HCT116 (cell line): ENCODE data around the gene PITPNC1. TPM values are rescaled to one million over a fixed set of nuclear protein-coding genes. Genes with fewer than 3 reads are reported as not detected.

ENCODE experiments used
- ATAC-seq: fragments of 200-7000 bp; cut with Tn5 transposase; 2 replicates; pipeline ENCODE4 v1.9.1; 2020; ENCODE audit warnings: mild to moderate bottlenecking, moderate library complexity
- BruUV-seq: library from RNA; stranded (reverse); fragments of 400-500 nt; replicated peaks from 2 replicates; lab custom pipeline; 2021; lab: Mats Ljungman, UMichigan
- CTCF ChIA-PET: fragments of 300-600 bp; sonication (Branson Sonifier 250); formaldehyde crosslinking; loops from one replicate; lab custom pipeline; 2021; ENCODE audit warnings: antibody characterized with exemption; lab: Charles Lee
- POLR2A ChIA-PET: fragments of 300-600, 350-600 bp; sonication (Branson Sonifier 250); formaldehyde crosslinking; loops from one replicate; lab custom pipeline; 2021; ENCODE audit warnings: antibody characterized with exemption; lab: Charles Lee
- RAD21 ChIA-PET, 2 experiments: fragments of 300-600 bp; sonication (Branson Sonifier 250); formaldehyde crosslinking; loops; one replicate each; lab custom pipeline; 2023; ENCODE audit warnings: low total read pairs in 2 of 2; ENCODE audit not compliant: uncharacterized antibody in 2 of 2, unreplicated experiment in 2 of 2, low non-redundant PET in 1 of 2; lab: Charles Lee
- DNase-seq: peaks from one replicate; pipeline ENCODE4 v3.0.0-alpha.2; 2010; ENCODE audit warnings: low read depth, low spot score
- H2AFZ ChIP-seq: fragments of 200-600 bp; shearing (Covaris generic), sonication (generic); 2 replicates; pipeline ENCODE4 v1.6.1; 2017; ENCODE audit warnings: low read depth, mixed run types, mixed read lengths, antibody characterized with exemption, low read length; ENCODE audit not compliant: poor library complexity, severe bottlenecking
- H3K27ac ChIP-seq: 2 replicates; pipeline ENCODE4 v1.5.1; 2012; ENCODE audit warnings: low read depth, low read length
- H3K27me3 ChIP-seq: fragments of 200-600 bp; sonication (generic); 2 replicates; pipeline ENCODE4 v1.6.1; 2016; ENCODE audit warnings: mixed run types, low read length, mixed read lengths; ENCODE audit not compliant: insufficient read depth
- H3K36me3 ChIP-seq, 2 experiments: fragments of 200-500 bp in 1 of 2; fragments of 200-600 bp in 1 of 2; sonication (Bioruptor generic) in 1 of 2; sonication (generic) in 1 of 2; 2 replicates each; pipeline versions ENCODE4 v1.5.1 to v1.6.1; 2014 to 2016; ENCODE audit warnings: low read length in 2 of 2, inconsistent platforms in 1 of 2, mixed read lengths in 1 of 2, mixed run types in 1 of 2; ENCODE audit not compliant: insufficient read depth in 2 of 2, control insufficient read depth in 1 of 2
- H3K4me1 ChIP-seq, 2 experiments: fragments of 200-600 bp in 1 of 2; sonication (generic) in 1 of 2; 2 replicates each; pipeline versions ENCODE4 v1.5.1 to v1.6.1; 2012 to 2017; ENCODE audit warnings: low read length in 2 of 2, inconsistent platforms in 1 of 2, mild to moderate bottlenecking in 1 of 2, mixed read lengths in 1 of 2, mixed run types in 1 of 2, moderate library complexity in 1 of 2; ENCODE audit not compliant: insufficient read depth in 2 of 2, control insufficient read depth in 1 of 2
- H3K4me2 ChIP-seq: fragments of 200-600 bp; sonication (generic); 2 replicates; pipeline ENCODE4 v1.6.1; 2017; ENCODE audit warnings: mixed run types, low read length, mixed read lengths
- H3K4me3 ChIP-seq, 2 experiments: fragments of 200-600 bp in 1 of 2; sonication (generic) in 1 of 2; replicated peaks in 1 of 2; 2 replicates each; pipeline ENCODE4 v1.5.1; 2011 to 2016; ENCODE audit warnings: low read length in 2 of 2, control low read depth in 1 of 2, low read depth in 1 of 2, mild to moderate bottlenecking in 1 of 2, mixed read lengths in 1 of 2, mixed run types in 1 of 2
- H3K79me2 ChIP-seq: fragments of 200-600 bp; sonication (generic); 2 replicates; pipeline ENCODE4 v1.6.1; 2017; ENCODE audit warnings: mild to moderate bottlenecking, mixed run types, low read length, moderate library complexity, mixed read lengths; ENCODE audit not compliant: insufficient read depth
- H3K9ac ChIP-seq: fragments of 200-600 bp; sonication (generic); 2 replicates; pipeline ENCODE4 v1.6.1; 2016; ENCODE audit warnings: low read length, mixed read lengths
- H3K9me2 ChIP-seq: fragments of 200-600 bp; sonication (generic), shearing (Covaris generic); 2 replicates; pipeline ENCODE4 v1.6.1; 2017; ENCODE audit warnings: mixed run types, mild to moderate bottlenecking, moderate library complexity; ENCODE audit not compliant: insufficient read depth
- H3K9me3 ChIP-seq, 2 experiments: fragments of 200-500 bp in 1 of 2; fragments of 200-600 bp in 1 of 2; sonication (Bioruptor generic) in 1 of 2; sonication (generic) in 1 of 2; 2 replicates each; pipeline ENCODE4 v1.6.1; 2014 to 2017; ENCODE audit warnings: low read length in 2 of 2, mixed read lengths in 2 of 2, inconsistent platforms in 1 of 2, low read depth in 1 of 2, mild to moderate bottlenecking in 1 of 2, mixed run types in 1 of 2, moderate library complexity in 1 of 2; ENCODE audit not compliant: control insufficient read depth in 1 of 2, insufficient read depth in 1 of 2
- H4K20me1 ChIP-seq: fragments of 200-600 bp; sonication (generic), shearing (Covaris generic); 2 replicates; pipeline ENCODE4 v1.6.1; 2017; ENCODE audit warnings: mixed run types, mild to moderate bottlenecking, moderate library complexity; ENCODE audit not compliant: insufficient read depth
- EGR1 ChIP-seq: IDR thresholded peaks from 2 replicates; pipeline ENCODE4 v1.6.1; 2012; ENCODE audit warnings: low read depth
- ELF1 ChIP-seq: IDR thresholded peaks from 2 replicates; pipeline ENCODE4 v1.6.1; 2012; ENCODE audit warnings: low read depth, borderline replicate concordance
- FOSL1 ChIP-seq: IDR thresholded peaks from 2 replicates; pipeline ENCODE4 v1.6.1; 2012; ENCODE audit warnings: low read depth
- POLR2A ChIP-seq: IDR thresholded peaks from 2 replicates; pipeline ENCODE4 v1.7.0; 2011; ENCODE audit warnings: borderline replicate concordance; ENCODE audit not compliant: insufficient read depth, insufficient read length; ENCODE audit errors: extremely low read depth
- REST ChIP-seq: IDR thresholded peaks from 2 replicates; pipeline ENCODE4 v1.6.1; 2012; ENCODE audit warnings: low read depth
- SRF ChIP-seq: IDR thresholded peaks from 2 replicates; pipeline ENCODE4 v1.6.1; 2012; ENCODE audit warnings: low read depth
- TCF7L2 ChIP-seq: IDR thresholded peaks from 2 replicates; pipeline ENCODE4 v1.7.0; 2011; ENCODE audit warnings: borderline replicate concordance, inconsistent platforms; ENCODE audit not compliant: insufficient read depth, insufficient read length; ENCODE audit errors: extremely low read depth
- YY1 ChIP-seq: IDR thresholded peaks from 2 replicates; pipeline ENCODE4 v1.6.1; 2011; ENCODE audit warnings: low read length, low read depth, moderate library complexity, mild to moderate bottlenecking; ENCODE audit not compliant: insufficient replicate concordance; ENCODE audit errors: extremely low read depth
- ZNF274 ChIP-seq: fragments of 200-500 bp; sonication (Bioruptor generic); IDR thresholded peaks from 2 replicates; pipeline ENCODE4 v1.6.1; 2014; ENCODE audit warnings: mild to moderate bottlenecking, low read depth, low read length, inconsistent platforms
- intact Hi-C: fragments of 100-400 bp; cut with micrococcal nuclease; formaldehyde crosslinking; loops from 2 replicates; pipeline ENCODE4 v1.10.0; 2022
- total RNA-seq: library from RNA; stranded (reverse); gene quantifications from one replicate; pipeline ENCODE4 v1.2.1, GENCODE V29; 2021; ENCODE audit not compliant: unreplicated experiment
- TF ChIP-seq, protein P1 (sequence below), 3 experiments: fragments of 200-600 bp in 1 of 3; sonication (generic) in 1 of 3; IDR thresholded peaks in 2 of 3; conservative IDR thresholded peaks in 1 of 3; 2 replicates each; pipeline ENCODE4 v1.5.1; 2012 to 2017; ENCODE audit warnings: low read depth in 2 of 3, low read length in 2 of 3, antibody characterized with exemption in 1 of 3, borderline replicate concordance in 1 of 3, control low read depth in 1 of 3, mild to moderate bottlenecking in 1 of 3, mixed read lengths in 1 of 3, mixed run types in 1 of 3, moderate library complexity in 1 of 3; ENCODE audit not compliant: insufficient read depth in 1 of 3

The PITPNC1 gene
- total RNA-seq, 1 experiment from 2014 or later, result 41.9 TPM

DNA sequence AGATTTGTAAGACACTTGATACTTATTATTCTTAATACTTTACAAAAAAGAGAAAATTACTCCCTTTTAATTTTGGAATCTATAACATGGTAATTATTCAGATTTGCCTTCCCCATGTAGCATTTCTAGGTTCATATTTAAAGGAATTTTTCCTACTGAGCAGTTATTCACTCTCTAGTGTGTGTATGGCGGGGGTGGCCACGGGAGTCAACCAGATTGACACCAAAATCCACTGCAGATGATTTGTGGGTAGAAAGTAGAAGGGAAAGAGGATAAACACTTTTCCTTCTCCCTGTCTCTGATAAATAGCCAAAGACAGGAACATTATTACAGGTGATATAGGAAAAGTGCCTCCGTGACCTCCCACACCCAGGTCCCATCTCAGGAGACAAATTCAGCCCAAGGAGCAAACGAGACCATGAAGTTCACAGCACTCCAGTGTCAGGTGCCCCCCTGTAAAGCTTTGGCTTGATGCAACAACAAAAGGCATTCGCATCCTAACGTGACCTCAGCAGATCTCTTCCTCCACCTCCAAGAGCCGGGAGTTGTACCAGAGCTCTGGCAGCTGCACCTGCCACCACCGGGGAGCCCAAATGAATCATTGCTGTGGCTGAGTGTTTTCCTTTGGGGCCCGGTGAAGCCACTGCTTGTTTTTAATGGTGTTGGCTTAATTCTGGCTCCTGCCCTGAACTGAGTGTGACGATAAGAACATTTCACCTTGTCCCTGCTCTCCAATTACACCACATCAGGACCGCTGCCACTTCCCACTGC is 248.0 kb downstream of the PITPNC1 start:
- DNase-seq (no peak), ATAC-seq (no peak)
- H2AFZ ChIP-seq, result no peak overlapping the region
- no peaks in the 10 kb centered on the region for H3K9me3 ChIP-seq
- no peak overlapping the region for H3K4me3 ChIP-seq
- no peaks in the 10 kb centered on the region for H3K36me3 ChIP-seq
- CTCF ChIA-PET, result interaction anchor here (3.1 kb wide), 1 partner anchor 251 kb away, joined by 9 read pairs; no protein-coding TSS in a partner anchor
- no peak overlapping the region for H3K4me2 ChIP-seq
- POLR2A ChIA-PET, result interaction anchor here (0.6 kb wide), 1 partner anchor 17 kb away, joined by 3 read pairs; no protein-coding TSS in a partner anchor
- no peaks in the 10 kb centered on the region for H4K20me1 ChIP-seq
- intact Hi-C loops, result no loop called here
- H3K9me2 ChIP-seq, result no peaks in the 10 kb centered on the region
- no peak overlapping the region for H3K27ac ChIP-seq
- no TSS peak for BruUV-seq
- no peak overlapping the region for H3K9ac ChIP-seq
- TF ChIP-seq ELF1, result no peak
- no peak for TF ChIP-seq EGR1
- TF ChIP-seq, protein P1, sequence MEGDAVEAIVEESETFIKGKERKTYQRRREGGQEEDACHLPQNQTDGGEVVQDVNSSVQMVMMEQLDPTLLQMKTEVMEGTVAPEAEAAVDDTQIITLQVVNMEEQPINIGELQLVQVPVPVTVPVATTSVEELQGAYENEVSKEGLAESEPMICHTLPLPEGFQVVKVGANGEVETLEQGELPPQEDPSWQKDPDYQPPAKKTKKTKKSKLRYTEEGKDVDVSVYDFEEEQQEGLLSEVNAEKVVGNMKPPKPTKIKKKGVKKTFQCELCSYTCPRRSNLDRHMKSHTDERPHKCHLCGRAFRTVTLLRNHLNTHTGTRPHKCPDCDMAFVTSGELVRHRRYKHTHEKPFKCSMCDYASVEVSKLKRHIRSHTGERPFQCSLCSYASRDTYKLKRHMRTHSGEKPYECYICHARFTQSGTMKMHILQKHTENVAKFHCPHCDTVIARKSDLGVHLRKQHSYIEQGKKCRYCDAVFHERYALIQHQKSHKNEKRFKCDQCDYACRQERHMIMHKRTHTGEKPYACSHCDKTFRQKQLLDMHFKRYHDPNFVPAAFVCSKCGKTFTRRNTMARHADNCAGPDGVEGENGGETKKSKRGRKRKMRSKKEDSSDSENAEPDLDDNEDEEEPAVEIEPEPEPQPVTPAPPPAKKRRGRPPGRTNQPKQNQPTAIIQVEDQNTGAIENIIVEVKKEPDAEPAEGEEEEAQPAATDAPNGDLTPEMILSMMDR (IDR thresholded peaks at IDR 0.05 in 2 of 3, conservative IDR thresholded peaks at IDR 0.05 in 1 of 3; ENCODE audit: borderline replicate concordance in 1 of 3, insufficient read depth in 1 of 3, low read depth in 2 of 3, low read length in 2 of 3), result no peak
- no peak for TF ChIP-seq TCF7L2
- TF ChIP-seq ZNF274, result no peak
- no peak for TF ChIP-seq REST
- TF ChIP-seq SRF, result no peak
- no peak for TF ChIP-seq POLR2A
- TF ChIP-seq YY1, result no peak
- TF ChIP-seq FOSL1, result no peak
- H3K4me1 ChIP-seq, result no peaks in the 10 kb centered on the region
- RAD21 ChIA-PET, result no interaction called here
- no peaks in the 10 kb centered on the region for H3K79me2 ChIP-seq
- no peaks in the 10 kb centered on the region for H3K27me3 ChIP-seq
